Omental fat pad (tissue), 4 donors: ENCODE measurements around the gene DDX47. TPM values are rescaled to one million over a fixed set of nuclear protein-coding genes. Genes with fewer than 3 reads are reported as not detected.

Experiments
- ATAC-seq: fragments of 150-250 bp; one replicate; pipeline ENCODE4 v1.9.1; 2016; ENCODE audit warnings: mild to moderate bottlenecking, moderate library complexity; ENCODE audit not compliant: low FRiP score
- DNase-seq: peaks from one replicate; pipeline ENCODE4 v3.0.0-alpha.2; 2019; ENCODE audit warnings: low spot score
- total RNA-seq, 4 donors: library from RNA; depleted of rRNA; stranded (reverse); fragments of >200 nt; gene quantifications; one replicate each; pipeline ENCODE4 v1.1.0, GENCODE V29; 2016
- TF ChIP-seq, protein P1 (sequence below), 3 donors: fragments of 450-650 bp; IDR thresholded peaks; one replicate each; pipeline ENCODE4 v1.5.1; 2016 to 2017; ENCODE audit warnings: antibody characterized with exemption in 3 of 3, mild to moderate bottlenecking in 3 of 3, moderate library complexity in 2 of 3

DDX47 gene
- total RNA-seq, result 10 to 100 TPM; 37.4 to 82.0 (median 51.1) TPM

- ATAC-seq (peak; percentile 99), DNase-seq (peak; percentile 98)
- TF ChIP-seq, protein P1, sequence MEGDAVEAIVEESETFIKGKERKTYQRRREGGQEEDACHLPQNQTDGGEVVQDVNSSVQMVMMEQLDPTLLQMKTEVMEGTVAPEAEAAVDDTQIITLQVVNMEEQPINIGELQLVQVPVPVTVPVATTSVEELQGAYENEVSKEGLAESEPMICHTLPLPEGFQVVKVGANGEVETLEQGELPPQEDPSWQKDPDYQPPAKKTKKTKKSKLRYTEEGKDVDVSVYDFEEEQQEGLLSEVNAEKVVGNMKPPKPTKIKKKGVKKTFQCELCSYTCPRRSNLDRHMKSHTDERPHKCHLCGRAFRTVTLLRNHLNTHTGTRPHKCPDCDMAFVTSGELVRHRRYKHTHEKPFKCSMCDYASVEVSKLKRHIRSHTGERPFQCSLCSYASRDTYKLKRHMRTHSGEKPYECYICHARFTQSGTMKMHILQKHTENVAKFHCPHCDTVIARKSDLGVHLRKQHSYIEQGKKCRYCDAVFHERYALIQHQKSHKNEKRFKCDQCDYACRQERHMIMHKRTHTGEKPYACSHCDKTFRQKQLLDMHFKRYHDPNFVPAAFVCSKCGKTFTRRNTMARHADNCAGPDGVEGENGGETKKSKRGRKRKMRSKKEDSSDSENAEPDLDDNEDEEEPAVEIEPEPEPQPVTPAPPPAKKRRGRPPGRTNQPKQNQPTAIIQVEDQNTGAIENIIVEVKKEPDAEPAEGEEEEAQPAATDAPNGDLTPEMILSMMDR (IDR thresholded peaks at IDR 0.05), result peak in 2 of 3 donors; percentile 47 to 81
Measured at GRCh38 chr12:12813120-12814101, at the start of gene DDX47. Gene DDX47, plus strand, starts transcription at chr12:12813346. Its CDS starts 22 bp downstream, at chr12:12813368.

DNA sequence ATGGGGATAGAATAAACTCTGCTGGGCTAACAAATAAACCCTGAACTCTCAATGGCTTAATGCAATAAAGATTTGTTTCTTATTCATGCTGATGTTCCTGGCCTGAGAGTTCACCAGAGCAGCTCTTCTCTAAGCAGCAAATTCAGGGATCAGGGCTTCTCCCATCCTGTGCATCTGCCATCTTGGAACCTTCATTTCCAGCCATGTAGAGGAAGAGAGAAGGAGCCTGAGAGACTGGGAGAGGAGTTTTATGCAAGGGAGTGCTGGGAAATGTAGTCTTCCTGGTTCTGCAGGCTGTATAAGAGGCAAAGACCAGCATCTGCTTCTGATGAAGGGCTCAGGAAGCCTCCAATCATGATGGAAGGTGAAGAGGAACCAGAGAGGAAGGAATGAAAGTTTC, 48.3 kb upstream of the DDX47 start:
- DNase-seq (no peak), ATAC-seq (no peak)
- TF ChIP-seq, protein P1 (IDR thresholded peaks at IDR 0.05), result no peak

- TF ChIP-seq, protein P1 (IDR thresholded peaks at IDR 0.05), result no peak
- no peak for ATAC-seq
- no peak for DNase-seq
Measured at GRCh38 chr12:12770262-12770661, 42.9 kb upstream of the DDX47 start.

DNA sequence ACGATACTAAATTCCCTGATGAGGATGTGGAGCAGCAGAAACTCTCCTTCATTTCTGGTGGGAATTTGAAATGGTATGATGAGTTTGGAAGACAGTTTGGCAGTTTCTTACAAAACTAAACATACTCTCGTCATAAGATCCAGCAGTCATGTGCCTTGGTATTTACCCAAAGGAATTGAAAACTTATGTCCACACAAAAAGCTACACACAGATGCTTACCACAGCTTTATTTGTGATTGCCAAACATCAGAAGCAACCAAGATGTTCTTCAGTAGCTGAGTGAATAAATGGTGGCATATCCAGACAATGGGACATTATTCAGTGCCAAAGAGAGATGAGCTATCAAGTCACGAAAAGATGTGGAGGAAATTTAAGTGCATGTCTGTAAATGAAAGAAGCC, 38.4 kb upstream of the DDX47 start:
- TF ChIP-seq, protein P1 (IDR thresholded peaks at IDR 0.05), result no peak
- ATAC-seq, result no peak
- no peak for DNase-seq

GRCh38 chr12:12776261-12776660, 36.9 kb upstream of the DDX47 start:
- TF ChIP-seq, protein P1 (IDR thresholded peaks at IDR 0.05), result no peak
- no peak for DNase-seq
- ATAC-seq, result no peak

GRCh38 chr12:12777092-12777491, 36.1 kb upstream of the DDX47 start:
- TF ChIP-seq, protein P1 (IDR thresholded peaks at IDR 0.05), result no peak
- DNase-seq (no peak), ATAC-seq (no peak)

DNA sequence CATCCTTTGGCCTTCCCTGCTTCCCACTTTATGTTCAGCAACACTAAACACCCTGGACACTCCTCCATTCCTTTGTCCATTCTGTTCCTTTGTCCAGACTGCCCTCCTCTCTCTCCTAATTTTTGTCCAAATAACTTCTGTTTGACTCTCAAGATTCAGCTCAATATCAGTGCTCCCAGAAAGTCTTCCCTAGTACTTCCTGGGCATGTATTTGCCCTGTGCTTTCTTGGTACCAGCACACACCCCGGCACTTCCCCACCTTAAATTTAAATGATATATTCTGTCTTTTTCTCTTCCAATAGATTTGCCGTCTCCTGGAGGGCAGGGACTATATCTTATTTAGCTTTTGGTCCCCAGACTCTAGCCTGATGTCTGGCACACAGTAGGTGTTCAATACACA, 34.1 kb upstream of the DDX47 start:
- DNase-seq (no peak), ATAC-seq (no peak)
- TF ChIP-seq, protein P1 (IDR thresholded peaks at IDR 0.05), result no peak
